Measurements from ENCODE around the gene TBPL1. TPM values are rescaled to one million over a fixed set of nuclear protein-coding genes. Genes with fewer than 3 reads are reported as not detected.

TBPL1 gene
- total and polyA plus RNA-seq, 2 of the 13 experiments (the other 11 are each of a cell fraction or from before 2014, with no cell fraction given) = 25.3 to 39.3 TPM

DNA sequence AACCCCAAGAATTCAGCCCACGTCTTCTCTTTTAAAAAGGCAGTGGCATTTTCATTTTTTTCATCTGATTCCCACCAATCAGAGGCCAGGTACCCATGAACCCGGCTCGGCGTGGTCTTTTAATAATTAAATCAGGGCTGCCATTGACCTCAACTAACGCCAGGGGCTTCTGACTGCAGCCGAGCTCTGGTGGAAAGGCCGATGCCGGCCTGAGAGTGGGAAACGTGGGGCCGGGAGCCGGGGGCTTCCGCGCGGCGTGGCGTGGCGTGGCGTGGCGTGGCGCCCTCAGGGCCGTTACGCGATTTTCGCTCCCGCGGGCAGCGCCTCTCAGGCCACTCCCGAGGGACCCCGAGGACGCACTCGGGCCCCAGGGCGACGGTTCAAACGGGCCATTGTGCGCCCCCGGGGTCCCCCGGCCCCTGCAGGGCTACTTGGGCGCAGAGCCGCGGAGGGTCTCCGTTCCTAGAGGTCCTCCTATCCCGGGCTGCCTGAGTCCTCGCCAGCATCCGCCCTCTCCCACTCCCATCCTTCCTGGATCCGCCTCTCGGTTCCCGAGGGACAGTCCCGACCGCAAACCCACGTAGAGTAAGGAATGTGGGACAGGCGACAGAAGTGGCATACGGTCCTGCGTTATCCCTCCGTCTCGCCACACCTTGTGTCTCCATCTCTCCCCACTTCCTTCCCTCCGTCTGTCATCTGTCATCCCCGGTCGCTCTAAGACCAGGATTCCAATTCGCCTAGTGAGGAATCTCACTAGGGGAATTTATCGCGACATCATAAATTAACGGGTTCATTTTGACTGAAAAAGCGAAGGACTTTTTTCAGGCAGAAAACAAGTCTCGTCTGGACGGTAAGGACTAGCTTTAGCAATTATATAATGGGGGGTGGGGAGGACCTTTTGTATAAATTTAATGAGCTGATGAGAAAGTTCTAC is 876 bp upstream of the TBPL1 start (continued):
- TF ChIP-seq ZNF674 (CRISPR knock-in tag; IDR thresholded peaks at IDR 0.05; ENCODE audit: low read depth) (no peak), ZNF550 (CRISPR knock-in tag; IDR thresholded peaks at IDR 0.05; ENCODE audit: borderline replicate concordance) (0 out of 2 replicates have a peak, but pooled peaks have one; percentile 62), ZFP90 (CRISPR knock-in tag; IDR thresholded peaks at IDR 0.05; ENCODE audit: borderline replicate concordance) (no peak), ZNF772 (CRISPR knock-in tag; IDR thresholded peaks at IDR 0.05) (0 out of 2 replicates have a peak, but pooled peaks have one; percentile 54), ZNF839 (CRISPR knock-in tag; IDR thresholded peaks at IDR 0.05; ENCODE audit: borderline replicate concordance) (0 out of 2 replicates have a peak, but pooled peaks have one; percentile 81), ZNF468 (CRISPR knock-in tag; IDR thresholded peaks at IDR 0.05) (0 out of 2 replicates have a peak, but pooled peaks have one; percentile 85), TEAD3 (CRISPR knock-in tag; optimal IDR thresholded peaks at IDR 0.05; ENCODE audit: borderline replicate concordance) (peak; percentile 58), ESRRA (CRISPR knock-in tag; IDR thresholded peaks at IDR 0.05; ENCODE audit: low read depth) (peak; percentile 27; the same call in 1 of the 2 replicates), HHEX (CRISPR knock-in tag; IDR thresholded peaks at IDR 0.05) (no peak), MBD4 (IDR thresholded peaks at IDR 0.05; ENCODE audit: borderline replicate concordance, low read length) (no peak), ASH2L (IDR thresholded peaks at IDR 0.05; ENCODE audit: insufficient read length, low read depth, low read length) (no peak), RORA (CRISPR knock-in tag; IDR thresholded peaks at IDR 0.05) (no peak), HES4 (CRISPR knock-in tag; IDR thresholded peaks at IDR 0.05; ENCODE audit: borderline replicate concordance) (no peak), SP5 (CRISPR knock-in tag; IDR thresholded peaks at IDR 0.05; ENCODE audit: borderline replicate concordance, low read depth) (no peak), ZNF33A (CRISPR knock-in tag; IDR thresholded peaks at IDR 0.05; ENCODE audit: borderline replicate concordance) (no peak; the same call in 1 of the 2 replicates), SAP130 (CRISPR knock-in tag; IDR thresholded peaks at IDR 0.05; ENCODE audit: low read depth) (peak; percentile 61; the same call in 1 of the 2 replicates), NR2F2 (IDR thresholded peaks at IDR 0.05; ENCODE audit: borderline replicate concordance, low read depth) (no peak), STAG1 (CRISPR knock-in tag; IDR thresholded peaks at IDR 0.05) (no peak), ATAD3A (CRISPR knock-in tag; IDR thresholded peaks at IDR 0.05) (no peak), EZH2 (conservative IDR thresholded peaks at IDR 0.05; ENCODE audit: low read depth, low read length) (no peak), ZNF343 (CRISPR knock-in tag; IDR thresholded peaks at IDR 0.05) (no peak), REL (CRISPR knock-in tag; conservative IDR thresholded peaks at IDR 0.05) (no peak; the same call in 1 of the 2 replicates)
- TF ChIP-seq, protein P1, sequence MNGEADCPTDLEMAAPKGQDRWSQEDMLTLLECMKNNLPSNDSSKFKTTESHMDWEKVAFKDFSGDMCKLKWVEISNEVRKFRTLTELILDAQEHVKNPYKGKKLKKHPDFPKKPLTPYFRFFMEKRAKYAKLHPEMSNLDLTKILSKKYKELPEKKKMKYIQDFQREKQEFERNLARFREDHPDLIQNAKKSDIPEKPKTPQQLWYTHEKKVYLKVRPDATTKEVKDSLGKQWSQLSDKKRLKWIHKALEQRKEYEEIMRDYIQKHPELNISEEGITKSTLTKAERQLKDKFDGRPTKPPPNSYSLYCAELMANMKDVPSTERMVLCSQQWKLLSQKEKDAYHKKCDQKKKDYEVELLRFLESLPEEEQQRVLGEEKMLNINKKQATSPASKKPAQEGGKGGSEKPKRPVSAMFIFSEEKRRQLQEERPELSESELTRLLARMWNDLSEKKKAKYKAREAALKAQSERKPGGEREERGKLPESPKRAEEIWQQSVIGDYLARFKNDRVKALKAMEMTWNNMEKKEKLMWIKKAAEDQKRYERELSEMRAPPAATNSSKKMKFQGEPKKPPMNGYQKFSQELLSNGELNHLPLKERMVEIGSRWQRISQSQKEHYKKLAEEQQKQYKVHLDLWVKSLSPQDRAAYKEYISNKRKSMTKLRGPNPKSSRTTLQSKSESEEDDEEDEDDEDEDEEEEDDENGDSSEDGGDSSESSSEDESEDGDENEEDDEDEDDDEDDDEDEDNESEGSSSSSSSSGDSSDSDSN (CRISPR knock-in tag; IDR thresholded peaks at IDR 0.05) = peak; percentile 73; the same call in 1 of the 2 replicates
- TF ChIP-seq, protein P2, sequence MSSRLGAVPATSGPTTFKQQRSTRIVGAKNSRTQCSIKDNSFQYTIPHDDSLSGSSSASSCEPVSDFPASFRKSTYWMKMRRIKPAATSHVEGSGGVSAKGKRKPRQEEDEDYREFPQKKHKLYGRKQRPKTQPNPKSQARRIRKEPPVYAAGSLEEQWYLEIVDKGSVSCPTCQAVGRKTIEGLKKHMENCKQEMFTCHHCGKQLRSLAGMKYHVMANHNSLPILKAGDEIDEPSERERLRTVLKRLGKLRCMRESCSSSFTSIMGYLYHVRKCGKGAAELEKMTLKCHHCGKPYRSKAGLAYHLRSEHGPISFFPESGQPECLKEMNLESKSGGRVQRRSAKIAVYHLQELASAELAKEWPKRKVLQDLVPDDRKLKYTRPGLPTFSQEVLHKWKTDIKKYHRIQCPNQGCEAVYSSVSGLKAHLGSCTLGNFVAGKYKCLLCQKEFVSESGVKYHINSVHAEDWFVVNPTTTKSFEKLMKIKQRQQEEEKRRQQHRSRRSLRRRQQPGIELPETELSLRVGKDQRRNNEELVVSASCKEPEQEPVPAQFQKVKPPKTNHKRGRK (CRISPR knock-in tag; IDR thresholded peaks at IDR 0.05) = no peak
- TF ChIP-seq, protein P3, sequence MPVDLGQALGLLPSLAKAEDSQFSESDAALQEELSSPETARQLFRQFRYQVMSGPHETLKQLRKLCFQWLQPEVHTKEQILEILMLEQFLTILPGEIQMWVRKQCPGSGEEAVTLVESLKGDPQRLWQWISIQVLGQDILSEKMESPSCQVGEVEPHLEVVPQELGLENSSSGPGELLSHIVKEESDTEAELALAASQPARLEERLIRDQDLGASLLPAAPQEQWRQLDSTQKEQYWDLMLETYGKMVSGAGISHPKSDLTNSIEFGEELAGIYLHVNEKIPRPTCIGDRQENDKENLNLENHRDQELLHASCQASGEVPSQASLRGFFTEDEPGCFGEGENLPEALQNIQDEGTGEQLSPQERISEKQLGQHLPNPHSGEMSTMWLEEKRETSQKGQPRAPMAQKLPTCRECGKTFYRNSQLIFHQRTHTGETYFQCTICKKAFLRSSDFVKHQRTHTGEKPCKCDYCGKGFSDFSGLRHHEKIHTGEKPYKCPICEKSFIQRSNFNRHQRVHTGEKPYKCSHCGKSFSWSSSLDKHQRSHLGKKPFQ (CRISPR knock-in tag; IDR thresholded peaks at IDR 0.05; ENCODE audit: insufficient replicate concordance) = no peak
